CD4-positive, alpha-beta T cell treated with Interleukin-4 for 1 hour (primary cell): ENCODE results near the gene SLC17A5.
A peak's percentile ranks its signal among the peaks of the same experiment; 100 is the strongest.
"Not testable (repeated sequence)": the region's sequence is repeated elsewhere in the genome, so short reads cannot be mapped to it uniquely, and the experiment has no call there.

ENCODE experiments used
- DNase-seq, 2 donors: peaks; one replicate each; pipeline ENCODE4 v3.0.0-alpha.2; 2020 to 2022

SLC17A5 gene

DNA sequence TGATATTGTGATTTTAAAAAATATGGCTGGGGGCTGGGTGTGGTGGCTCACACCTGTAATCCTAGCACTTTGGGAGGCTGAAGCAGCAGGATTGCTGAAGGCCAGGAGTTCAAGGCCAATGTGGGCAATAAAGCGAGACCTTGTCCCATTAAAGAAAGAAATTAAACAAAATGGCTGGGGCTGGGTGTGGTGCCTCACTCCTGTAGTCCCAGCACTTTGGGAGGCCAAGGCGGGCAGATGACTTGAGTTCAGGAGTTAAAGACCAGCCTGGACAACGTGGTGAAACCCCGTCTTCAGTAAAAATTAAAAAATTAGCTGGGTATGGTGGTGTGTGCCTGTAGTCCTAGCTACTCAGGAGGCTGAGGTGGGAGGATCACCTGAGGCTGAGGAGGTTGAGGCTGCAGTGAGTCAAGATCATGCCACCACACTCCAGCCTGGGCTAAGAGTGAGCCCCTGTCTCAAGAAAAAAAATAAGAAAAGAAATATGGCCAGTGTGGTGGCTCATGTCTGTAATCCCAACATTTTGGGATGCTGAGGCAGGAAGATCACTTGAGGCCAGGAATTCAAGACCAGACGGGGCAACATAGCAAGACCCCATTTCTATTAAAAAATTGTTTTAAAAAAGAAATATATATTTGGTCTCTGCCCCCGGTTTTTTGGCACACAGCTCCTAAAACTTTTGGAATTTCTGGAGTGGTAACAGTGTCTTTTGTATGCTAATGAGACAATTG is 39.8 kb downstream of the SLC17A5 start:
- no peak for DNase-seq

DNA sequence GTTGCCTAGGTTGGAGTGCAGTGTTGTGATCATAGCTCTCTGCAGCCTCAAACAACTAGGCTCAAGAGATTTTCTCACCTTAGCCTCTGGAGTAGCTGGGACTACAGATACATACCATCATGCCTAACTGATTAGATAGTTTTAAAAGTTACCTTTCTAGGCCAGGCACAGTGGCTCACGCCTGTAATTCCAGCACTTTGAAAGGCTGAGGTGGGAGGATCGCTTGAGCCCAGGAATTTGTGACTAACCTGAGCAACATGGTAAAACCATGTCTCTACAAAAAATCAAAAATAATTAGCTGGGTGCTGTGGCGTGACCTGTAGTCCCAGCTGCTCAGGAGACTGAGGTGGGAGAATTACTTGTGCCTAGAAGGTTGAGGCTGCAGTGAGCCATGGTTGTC is 41.2 kb downstream of the SLC17A5 start:
- DNase-seq: no peak

DNA sequence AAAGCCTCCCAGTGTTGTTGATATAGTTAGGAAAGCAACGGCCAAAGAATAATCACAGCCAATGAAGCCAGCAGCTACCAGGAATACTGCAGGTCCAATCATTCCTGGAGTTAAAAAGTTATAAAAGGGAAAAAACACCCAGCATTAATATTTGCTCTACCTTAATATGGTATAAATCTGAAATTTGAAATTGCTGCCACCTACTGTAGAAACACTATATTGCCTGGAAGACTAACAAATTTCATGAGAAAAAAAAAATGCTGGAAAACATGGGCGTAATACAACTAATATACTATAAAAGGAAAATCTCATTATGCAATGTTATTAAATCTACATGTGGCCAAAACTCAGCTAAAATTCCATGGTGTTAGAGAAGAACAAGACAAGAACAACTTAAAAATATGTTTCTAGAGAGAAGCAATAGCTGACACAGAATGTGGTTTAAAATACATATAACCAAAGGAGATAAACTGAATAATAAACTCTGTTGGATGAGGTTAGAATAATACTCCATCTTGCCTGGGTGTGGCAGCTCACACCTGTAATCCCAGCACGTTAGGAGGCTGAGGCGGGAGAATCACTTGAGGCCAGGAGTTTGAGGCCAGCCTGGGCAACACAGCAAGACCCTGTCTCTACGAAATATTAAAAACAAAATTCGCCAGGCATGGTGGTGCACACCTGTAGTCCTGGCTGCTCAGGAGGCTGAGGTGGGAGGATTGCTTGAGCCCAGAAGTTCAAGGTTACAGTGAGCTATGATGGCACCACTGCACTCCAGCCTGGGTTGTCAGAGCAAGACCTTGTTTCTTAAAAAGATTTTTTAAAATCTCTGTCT is 43.1 kb downstream of the SLC17A5 start:
- peak in 1 of 2 donors; percentile 70 for DNase-seq

DNA sequence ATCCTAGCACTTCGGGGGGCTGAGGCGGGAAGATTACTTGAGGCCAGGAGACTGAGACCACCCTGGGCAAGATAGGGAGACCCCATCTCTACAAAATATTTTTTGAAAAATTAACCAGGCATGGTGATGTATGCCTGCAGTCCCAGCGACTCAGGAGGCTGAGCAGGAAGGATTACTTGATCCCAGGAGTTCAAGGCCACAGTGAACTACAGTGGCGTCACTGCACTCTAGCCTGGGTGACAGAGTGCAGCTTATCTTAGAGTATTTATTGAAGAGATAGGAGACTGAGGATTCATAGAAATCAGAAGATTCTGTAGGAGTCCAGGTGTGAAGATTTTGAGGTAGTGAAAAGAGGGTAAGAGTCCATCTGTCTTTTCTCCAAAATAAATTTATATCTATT is 45.0 kb downstream of the SLC17A5 start:
- DNase-seq: no peak

DNA sequence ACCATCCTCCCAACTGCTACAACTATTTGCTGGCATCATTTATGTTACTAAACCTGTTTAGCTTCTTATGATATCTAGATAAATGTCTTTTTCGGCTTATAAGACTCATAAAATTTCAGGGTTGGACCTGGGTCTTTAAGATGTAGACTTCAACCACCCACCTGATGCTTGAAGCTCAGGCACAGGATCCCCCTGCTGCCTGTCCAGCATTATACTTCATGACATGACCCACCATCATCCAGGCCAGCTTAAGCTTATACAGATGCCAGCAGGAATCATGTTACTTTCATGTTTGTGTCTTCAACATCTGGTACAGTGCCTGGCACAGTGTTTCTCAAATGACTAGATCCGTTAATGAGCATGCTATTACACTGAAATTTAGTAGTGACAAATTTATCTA is 47.4 kb downstream of the SLC17A5 start:
- no peak for DNase-seq

DNA sequence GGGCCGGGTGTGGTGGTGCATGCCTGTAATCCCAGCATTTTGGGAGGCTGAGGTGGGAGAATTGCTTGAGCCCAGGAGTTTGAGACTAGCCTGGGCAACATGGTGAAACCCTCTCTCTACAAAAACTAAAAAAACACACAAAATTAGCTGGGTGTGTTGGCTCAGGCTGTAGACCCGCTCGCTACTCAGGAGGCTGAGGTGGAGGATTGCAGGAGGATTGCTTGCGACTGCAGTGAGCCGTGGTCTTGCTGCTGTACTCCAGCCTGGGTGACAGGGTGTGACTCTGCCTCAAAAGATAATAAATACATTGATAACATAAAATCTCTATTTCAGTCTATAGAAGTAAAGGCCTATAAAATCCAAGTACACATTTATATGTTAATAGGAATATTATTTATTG is 49.3 kb downstream of the SLC17A5 start:
- no peak for DNase-seq

DNA sequence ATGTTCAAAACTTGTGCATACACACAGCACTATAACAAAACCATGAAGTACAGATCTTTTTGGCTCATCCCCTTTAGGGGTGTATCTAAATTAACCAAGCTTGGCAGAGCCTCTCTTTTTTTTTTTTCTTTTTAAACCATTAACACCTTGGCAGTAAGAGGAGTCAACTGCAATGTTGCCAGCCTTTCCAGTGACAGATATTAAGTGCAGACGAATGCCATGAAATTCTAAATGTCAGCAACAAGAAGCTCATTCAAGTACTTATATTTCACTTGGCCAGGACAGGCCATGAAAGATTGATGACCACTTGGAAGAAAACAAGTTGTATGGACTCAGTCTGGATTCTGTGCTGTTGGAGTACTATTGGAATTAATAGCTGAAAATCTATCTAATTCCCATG is 49.8 kb downstream of the SLC17A5 start:
- no peak for DNase-seq

DNA sequence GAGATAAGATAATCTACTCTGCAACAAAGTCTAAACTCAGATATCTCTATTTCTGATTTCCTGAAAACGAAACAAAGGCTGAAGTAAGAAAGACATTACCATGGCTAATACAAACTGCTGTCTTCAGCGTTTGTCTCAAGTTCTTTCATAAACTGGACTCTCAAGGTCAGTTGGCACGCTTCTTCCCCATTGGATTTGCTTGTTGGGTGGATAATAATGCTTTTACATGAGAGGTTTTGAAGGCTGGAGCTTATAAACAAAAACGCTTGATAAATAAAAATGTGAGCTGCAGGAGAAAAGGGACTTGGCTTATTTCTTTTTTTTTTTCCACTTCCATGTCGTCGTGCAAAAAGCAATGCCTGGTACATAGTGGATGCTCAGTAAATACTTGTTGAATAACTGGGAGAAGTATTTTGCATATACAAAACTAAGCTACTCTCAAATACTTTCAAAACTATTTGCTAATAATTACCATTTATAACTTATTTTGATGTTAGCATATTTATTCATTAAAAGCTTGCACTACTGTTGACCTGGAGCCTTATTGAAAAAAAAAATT is 67.3 kb downstream of the SLC17A5 start:
- DNase-seq: no peak

DNA sequence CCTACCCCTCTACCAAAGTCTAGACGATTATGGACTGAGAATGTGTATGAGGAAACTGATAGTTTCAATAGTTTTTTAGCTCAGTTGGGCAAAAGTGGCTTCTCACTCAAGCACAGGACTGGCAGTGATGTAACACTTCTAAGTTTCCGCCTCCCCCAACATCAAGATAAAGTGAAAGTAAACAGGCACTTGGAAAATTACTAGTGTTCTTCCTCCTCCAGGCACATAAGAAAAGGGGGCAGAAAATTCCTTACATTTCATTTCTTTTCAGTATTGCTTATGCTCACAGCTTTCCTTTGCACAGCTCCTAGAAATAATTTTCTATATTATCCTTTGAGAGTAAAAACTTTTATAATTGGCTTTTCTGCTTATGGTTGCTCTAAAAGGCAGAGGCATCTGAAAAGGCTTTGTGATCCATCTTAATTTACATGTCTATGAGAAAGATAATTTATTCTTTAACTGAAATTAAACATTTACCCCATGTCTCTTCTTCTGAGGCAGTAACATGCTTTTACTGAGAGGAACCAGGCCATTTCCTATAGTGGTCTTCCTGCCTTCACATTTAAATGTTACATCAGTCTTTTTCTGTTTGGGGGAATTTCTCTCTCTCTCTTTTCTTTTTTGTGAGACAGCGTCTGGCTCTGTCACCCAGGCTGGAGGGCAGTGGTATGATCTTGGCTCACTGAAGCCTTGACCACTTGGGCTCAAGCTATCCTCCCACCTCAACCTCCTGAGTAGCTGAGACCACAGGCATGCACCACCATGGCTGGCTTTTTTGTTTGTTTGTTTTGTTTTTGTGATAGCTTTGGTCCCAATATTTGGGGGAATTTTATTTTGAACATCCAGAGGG is 68.0 kb downstream of the SLC17A5 start:
- DNase-seq: peak; percentile 59 to 77

DNA sequence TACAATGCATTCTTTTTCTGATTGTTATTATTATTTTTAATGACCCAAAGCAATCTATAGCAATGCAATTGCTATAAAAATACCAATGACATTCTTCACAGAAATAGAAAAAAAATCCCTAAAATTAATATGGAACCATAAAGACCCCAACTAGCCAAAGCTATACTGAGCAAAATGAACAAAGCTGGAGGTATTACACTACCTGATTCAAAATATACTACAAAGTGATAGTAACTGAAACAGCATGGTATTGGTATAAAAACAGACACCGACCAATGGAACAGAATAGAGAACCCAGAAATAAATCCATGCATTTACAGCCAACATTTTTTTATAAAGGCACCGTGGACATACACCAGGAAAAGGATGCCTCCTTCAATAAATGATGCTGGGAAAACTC is 72.5 kb downstream of the SLC17A5 start:
- DNase-seq: no peak

DNA sequence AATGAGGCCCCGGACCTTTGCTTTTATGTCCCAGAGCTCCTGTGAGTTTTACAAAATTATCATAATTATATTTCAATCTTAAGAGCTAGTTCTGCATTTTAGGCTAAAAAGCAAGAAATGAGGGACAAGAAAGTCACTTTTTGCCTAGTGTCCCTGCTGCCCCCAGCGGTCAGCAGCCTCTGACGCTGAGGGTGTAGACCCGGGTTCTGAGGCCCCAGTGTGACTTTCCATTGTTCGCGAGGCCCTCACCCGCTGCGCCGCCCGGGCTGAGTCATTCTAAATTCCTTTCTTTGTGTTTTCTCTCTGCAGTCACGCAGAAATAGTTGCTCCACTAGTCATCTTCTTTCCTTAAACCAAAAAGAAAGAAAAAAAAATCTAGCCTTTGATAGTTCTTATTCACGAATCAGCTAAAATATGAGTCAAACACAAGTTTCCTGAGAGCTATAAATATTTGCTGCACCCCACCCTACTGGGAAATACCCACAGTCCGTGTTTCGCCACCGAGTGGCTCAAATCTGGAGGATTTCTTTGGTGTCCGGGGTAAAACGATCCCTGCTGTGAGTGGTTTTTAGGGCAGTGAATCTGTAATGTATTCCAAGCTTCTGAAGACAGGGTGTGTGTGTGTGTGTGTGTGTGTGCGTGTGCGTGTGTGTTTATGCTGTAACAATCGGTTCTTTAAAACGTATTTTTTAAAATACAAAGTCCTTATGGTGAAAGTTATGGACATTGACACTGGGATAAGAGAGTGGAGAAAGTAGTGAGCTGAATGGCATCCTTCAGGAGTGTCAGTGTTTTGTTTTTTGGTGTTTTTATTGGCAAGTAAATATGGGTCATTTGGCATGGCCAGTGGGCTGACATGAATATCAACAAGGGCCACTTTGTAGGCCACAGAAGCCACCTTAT is 73.3 kb downstream of the SLC17A5 start:
- DNase-seq: peak; percentile 81 to 84

DNA sequence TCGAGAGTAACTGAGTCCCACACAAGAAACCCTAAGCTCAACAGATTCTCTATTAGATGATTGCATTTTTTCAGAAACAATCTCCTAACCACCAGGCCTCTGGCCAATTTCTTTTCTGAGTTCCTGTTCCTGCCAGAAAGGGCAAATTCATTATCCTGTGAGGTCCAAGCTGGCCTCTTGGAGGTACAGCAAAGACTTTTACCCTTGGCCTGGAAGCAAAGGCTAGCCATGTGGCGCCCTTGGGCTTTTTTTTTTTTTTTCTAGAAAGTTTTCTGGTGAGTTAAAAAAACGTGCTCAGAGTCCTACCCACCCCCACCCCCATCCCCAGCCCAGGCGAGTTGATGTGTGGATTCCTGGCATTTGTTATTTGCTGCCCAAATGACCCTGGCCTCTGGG is 73.9 kb downstream of the SLC17A5 start:
- no peak for DNase-seq

DNA sequence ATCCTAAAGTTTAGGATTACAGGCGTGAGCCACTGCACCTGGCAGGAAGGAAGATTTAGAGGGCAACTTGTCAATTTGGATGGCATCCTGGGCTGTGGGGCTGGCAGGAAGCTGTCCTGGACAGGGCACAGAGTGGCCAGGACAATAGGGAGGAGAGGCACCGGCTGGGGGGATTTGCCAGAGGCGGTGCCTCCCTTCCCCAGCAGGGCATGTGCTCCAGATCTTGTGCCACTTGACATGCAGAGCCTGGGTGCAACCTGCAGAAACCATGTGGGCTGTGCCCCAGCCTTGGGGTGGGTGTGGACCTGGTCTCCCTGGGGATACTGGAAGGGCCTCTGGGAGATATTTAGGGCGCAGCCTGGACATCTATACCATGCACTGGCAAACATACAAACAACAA is 74.4 kb downstream of the SLC17A5 start:
- DNase-seq: no peak

DNA sequence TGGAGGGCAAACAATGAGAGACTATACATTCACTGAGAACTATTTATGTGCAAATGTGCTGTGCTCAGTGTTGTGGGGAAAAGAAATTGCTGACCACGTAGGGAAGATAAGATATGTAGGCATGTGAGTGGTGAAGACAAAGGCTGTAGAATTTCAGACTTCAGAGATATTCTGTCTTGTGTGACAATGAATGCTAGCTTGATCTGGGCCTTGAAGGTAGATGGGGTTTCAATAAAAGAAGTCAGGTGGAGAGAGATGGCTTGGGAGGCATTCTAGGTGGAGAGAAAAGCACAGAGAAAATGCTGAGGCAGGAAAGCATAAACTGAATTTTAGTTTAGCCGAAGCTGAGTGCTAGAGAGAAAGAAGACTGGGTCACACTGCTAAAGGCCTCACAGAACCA is 76.1 kb downstream of the SLC17A5 start:
- DNase-seq: no peak

DNA sequence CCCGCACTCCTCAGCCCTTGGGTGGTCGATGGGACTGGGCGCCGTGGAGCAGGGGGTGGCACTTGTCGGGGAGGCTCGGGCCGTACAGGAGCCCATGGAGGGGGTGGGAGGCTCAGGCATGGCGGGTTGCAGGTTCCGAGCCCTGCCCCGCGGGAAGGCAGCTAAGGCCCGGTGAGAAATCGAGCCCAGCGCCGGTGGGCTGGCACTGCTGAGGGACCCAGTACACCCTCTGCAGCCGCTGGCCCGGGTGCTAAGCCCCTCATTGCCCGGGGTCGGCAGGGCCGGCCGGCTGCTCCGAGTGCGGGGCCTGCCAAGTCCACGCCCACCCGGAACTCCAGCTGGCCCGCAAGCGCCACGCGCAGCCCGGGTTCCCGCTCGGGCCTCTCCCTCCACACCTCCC is 81.3 kb downstream of the SLC17A5 start:
- not testable (repeated sequence) for DNase-seq

DNA sequence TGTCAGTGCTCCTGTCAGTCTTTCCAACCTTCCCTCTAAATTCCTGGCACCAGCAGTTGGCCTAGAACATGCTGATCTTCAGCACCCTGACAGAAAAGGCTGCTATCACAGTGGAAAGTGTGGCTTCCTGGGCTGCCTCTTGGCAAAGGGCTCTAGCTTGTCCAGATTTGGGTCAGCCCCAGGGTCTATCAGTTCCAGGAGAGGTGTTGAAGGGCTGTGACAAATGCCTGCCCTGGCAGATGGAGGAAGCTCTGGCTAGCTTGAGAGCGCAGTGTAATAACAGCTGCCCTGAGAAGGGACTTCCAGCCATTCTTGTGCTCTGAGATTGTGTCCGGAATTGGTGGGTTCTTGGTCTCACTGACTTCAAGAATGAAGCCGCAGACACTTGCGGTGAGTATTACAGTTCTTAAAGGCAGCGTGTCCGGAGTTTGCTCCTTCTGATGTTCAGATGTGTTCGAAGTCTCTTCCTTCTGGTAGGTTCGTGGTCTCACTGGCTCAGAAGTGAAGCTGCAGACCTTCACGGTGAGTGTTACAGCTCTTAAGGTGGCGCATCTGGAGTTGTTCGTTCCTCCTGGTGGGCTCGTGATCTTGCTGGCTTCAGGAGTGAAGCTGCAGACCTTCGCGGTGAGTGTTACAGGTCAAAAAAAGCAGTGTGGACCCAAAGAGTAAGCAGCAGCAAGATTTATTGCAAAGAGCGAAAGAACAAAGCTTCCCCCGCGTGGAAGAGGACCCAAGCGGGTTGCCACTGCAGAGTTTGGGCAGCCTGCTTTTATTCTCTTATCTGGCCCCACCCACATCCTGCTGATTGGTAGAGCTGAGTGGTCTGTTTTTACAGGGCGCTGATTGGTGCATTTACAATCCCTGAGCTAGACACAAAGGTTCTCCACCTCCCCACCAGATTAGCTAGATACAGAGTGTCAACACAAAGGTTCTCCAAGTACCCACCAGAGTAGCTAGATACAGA is 82.3 kb downstream of the SLC17A5 start:
- not testable (repeated sequence) for DNase-seq

DNA sequence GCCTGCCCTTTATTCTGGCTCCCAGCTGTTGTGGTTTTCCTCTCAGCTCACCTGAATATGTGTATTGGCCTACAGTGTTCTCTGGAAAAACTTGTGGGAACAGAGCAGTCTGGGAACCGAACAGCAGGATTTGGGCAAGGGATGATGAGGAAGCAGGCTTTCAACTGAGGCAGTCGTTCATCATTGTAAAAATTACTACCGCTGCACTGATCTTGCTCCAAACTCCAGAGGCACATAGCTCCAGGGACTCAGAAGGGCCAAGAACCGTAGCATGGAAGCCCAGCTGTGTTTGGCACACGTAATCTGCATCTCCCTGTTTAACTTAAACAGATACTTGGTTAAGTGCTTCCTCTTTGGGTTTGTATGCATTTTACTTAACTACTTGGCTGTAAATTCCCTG is 84.7 kb downstream of the SLC17A5 start:
- DNase-seq: no peak

DNA sequence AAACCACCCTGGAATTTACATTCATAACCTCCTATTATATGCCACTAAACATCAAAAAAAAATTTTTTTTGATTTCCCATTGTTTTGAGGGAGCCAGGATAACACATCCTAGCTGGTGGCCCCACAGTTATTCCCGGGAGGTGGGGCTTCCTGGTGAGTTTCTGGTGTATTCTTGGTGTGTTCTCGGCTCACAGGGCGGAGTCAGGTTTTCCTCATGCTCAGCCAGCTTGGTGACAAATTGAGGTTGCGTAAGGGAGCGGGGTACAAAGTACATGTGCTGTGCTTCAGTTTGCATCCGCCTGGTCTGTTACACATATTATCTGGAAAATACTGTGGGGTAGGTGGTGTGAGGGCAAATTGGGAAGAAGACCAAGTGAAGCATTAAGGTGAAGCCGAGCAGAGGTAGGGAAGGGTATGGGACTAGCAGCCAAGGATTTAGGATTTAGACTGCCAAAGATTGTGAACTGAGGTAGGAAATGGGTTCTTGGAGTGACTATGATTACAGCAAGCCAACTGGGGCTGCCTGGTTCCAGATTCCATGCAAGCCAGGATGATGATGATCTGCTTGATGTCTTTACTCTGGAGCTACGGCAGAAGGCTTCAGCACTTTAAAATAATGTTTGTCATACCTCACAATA is 86.7 kb downstream of the SLC17A5 start:
- DNase-seq: peak in 1 of 2 donors; percentile 50

DNA sequence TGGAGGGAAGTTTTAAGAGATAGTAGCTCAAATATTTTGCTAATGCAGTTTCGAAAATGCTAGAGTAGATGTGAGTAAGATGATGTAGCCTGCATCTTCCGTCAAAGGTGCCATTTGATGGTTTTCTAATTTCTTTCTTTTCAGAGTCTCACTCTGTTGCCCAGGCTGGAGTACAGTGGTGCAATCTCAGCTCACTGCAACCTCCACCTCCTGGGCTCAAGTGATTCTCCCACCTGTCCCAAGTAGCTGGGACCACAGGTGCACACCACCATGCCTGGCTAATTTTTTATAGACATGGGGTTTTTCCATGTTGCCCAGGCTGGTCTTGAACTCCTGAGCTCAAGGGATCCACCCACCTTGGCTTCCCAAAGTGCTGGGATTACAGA is 87.3 kb downstream of the SLC17A5 start:
- not testable (repeated sequence) for DNase-seq

DNA sequence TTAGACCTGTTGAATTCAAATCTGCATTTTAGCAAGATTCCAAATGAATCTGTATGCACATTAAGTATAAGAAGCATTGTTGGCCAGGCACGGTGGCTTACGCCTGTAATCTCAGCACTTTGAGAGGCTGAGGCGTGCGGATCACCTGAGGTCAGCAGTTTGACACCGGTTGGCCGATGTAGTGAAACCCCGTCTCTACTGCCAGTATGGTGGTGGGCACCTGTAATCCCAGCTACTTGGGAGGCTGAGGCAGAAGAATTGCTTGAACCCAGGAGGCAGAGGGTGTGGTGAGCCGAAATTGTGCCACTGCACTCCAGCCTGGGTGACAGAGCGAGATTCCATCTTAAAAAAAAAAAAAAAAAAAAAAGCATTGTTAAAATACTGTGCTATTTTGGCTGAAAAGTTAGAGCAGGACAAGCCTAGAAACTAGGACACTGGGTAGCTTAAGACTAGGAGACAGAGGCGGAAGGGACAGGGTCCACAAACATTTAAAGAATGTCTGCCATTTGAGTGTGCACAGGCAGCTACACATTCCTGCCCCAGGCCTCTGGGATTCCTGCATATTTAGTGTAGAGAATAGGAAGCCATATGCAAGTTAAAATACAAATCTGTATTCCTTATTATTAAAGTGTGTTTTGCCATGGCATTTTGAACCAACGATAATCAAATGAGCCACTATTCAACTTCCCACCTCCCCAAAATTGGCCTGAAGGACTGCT is 87.9 kb downstream of the SLC17A5 start:
- no peak for DNase-seq
